ENCODE results near the gene MYO1D. TPM values are rescaled to one million over a fixed set of nuclear protein-coding genes. Genes with fewer than 3 reads are reported as not detected.

MYO1D gene
- polyA plus RNA-seq, 2 donors = 31.8 to 43.2 TPM

DNA sequence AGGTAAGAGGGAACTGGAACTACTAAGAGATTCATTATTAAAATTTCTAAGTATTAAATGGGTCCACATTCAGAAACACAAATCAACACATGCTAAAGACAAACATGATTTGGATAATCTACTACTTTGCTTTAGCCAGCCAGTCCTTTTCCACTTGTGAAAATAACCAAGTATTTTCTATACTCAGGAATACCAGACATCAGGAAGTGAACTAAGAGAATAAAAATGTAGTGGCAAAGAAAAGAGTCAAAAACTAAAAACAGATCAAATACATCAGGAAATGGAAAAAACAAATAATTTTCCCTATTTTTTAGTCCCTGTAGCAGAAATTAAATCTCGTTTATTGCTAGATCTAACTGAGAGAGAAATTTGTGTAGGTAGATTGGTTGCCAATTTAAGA lies 78.0 kb downstream of the MYO1D start:
- Histone ChIP-seq H3K4me3 (ENCODE audit: low read depth in 1 of 2, low read length in 2 of 2) (no peak overlapping the region), H3K36me3 (ENCODE audit: control insufficient read depth in 2 of 2, insufficient read depth in 2 of 2, low read length in 1 of 2) (no peaks in the 10 kb centered on the region), H3K4me1 (ENCODE audit: control insufficient read depth in 2 of 2, insufficient read depth in 2 of 2, low read length in 1 of 2) (no peaks in the 10 kb centered on the region), H3K27me3 (ENCODE audit: control insufficient read depth in 1 of 2, insufficient read depth in 2 of 2, low read length in 2 of 2) (no peaks in the 10 kb centered on the region), H3K27ac (ENCODE audit: low read depth in 2 of 2, low read length in 1 of 2) (no peak overlapping the region), H3K9me3 (ENCODE audit: control insufficient read depth in 2 of 2, insufficient read depth in 1 of 2, low read depth in 1 of 2, low read length in 1 of 2) (no peaks in the 10 kb centered on the region)
- WGBS, 2 donors = 74 to 81% methylated on average over 1 of the region's 1 CpG

DNA sequence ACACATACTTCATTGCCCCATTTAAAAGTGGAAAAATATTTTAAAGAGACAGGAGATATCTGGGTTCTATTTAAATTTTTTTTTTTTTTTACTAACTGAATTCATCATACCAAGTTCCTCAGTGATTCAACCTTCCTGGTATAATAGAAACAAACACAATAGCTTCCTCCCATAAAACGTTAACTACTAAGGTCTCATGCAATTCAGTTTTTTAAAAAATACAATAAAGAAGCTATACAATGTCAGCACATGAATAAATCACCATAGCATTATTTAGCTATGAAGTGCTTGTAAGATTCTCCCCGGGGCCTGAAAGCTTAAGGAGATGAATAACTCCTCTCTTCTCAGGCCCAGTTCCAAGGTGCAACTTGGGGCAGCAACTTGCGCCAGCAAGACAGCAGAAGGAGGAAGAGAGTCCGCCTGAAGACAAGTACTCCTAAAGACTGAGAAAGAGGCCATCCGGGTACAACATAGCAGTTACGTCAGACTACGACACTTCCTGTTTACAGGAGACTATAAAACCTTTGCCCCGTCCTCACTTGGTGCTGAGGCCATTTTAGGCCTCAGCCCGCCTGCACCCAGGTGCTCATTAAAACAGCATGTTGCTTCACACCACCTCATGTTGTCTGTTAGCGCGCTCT lies 81.5 kb downstream of the MYO1D start:
- WGBS, 2 donors = 70 to 77% methylated on average over 11 of the region's 11 CpGs
- H3K36me3 ChIP-seq (ENCODE audit: control insufficient read depth in 2 of 2, insufficient read depth in 2 of 2, low read length in 1 of 2) = no peaks in the 10 kb centered on the region
- no peak overlapping the region for H3K4me3 ChIP-seq (ENCODE audit: low read depth in 1 of 2, low read length in 2 of 2)
- H3K9me3 ChIP-seq (ENCODE audit: control insufficient read depth in 2 of 2, insufficient read depth in 1 of 2, low read depth in 1 of 2, low read length in 1 of 2) = no peaks in the 10 kb centered on the region
- H3K27me3 ChIP-seq (ENCODE audit: control insufficient read depth in 1 of 2, insufficient read depth in 2 of 2, low read length in 2 of 2) = no peaks in the 10 kb centered on the region
- peak overlapping the region in 1 of 2 donors; percentile 26 for H3K27ac ChIP-seq (ENCODE audit: low read depth in 2 of 2, low read length in 1 of 2)
- H3K4me1 ChIP-seq (ENCODE audit: control insufficient read depth in 2 of 2, insufficient read depth in 2 of 2, low read length in 1 of 2) = no peaks in the 10 kb centered on the region

DNA sequence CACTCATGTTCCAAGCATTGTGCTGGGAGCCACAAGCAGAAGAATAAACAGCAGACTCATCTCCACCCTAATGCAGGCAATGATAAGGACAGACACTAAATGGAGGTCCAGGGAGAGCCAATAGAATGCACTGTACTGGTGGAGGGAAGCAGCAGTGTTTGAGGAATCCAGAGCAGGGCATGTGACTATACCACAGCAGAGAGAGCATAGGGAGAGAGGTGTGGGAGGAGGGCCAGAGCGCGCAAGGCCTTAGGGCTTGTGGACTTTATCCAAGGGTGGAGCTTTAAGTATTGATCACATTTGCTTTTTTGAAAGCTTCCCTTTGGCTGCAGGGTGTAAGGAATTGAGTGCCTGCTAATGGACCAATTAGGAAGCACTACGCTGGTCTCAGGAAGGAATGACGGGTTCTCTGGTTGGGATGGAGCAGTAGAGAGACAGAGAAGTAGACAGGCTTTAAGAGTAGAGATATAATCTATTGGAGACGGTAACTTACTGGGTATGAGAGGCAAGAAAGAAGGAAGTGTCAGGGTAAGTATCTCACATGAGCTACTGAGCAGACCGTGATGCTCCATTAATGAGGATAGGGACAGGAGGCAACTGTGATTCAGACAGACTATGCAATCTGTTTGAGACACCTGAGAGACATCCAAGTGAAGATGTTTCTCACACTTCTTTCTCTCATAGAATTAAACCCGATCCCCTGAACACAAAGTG lies 82.2 kb downstream of the MYO1D start:
- no peaks in the 10 kb centered on the region for H3K9me3 ChIP-seq (ENCODE audit: control insufficient read depth in 2 of 2, insufficient read depth in 1 of 2, low read depth in 1 of 2, low read length in 1 of 2)
- no peaks in the 10 kb centered on the region for H3K4me1 ChIP-seq (ENCODE audit: control insufficient read depth in 2 of 2, insufficient read depth in 2 of 2, low read length in 1 of 2)
- H3K27ac ChIP-seq (ENCODE audit: low read depth in 2 of 2, low read length in 1 of 2) = peak overlapping the region in 1 of 2 donors; percentile 26
- WGBS, 2 donors = 70 to 82% methylated on average over 7 of the region's 7 CpGs
- H3K36me3 ChIP-seq (ENCODE audit: control insufficient read depth in 2 of 2, insufficient read depth in 2 of 2, low read length in 1 of 2) = no peaks in the 10 kb centered on the region
- H3K4me3 ChIP-seq (ENCODE audit: low read depth in 1 of 2, low read length in 2 of 2) = no peak overlapping the region
- no peaks in the 10 kb centered on the region for H3K27me3 ChIP-seq (ENCODE audit: control insufficient read depth in 1 of 2, insufficient read depth in 2 of 2, low read length in 2 of 2)

DNA sequence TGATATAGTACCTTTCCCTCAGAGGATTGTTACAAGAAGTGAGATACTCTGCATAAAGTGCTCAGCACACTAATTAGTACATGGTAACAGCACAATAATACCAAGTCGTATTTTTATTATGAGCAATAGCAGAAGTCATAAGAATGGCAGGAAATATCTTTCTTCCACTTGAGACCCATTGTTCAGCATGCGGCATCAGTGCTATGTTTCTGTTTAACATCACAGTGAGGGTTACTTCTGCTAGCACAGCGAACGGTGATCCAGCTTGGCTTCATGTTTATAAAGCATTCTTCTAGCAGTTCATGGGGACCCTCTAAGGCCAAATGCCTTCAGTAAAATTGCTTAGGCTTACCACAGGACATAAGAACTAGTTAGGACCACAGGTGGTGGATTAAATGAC lies 83.1 kb downstream of the MYO1D start:
- 75 to 81% methylated on average over 4 of the region's 4 CpGs for WGBS, 2 donors
- Histone ChIP-seq H3K27me3 (ENCODE audit: control insufficient read depth in 1 of 2, insufficient read depth in 2 of 2, low read length in 2 of 2) (no peaks in the 10 kb centered on the region), H3K4me1 (ENCODE audit: control insufficient read depth in 2 of 2, insufficient read depth in 2 of 2, low read length in 1 of 2) (no peaks in the 10 kb centered on the region), H3K9me3 (ENCODE audit: control insufficient read depth in 2 of 2, insufficient read depth in 1 of 2, low read depth in 1 of 2, low read length in 1 of 2) (no peaks in the 10 kb centered on the region), H3K27ac (ENCODE audit: low read depth in 2 of 2, low read length in 1 of 2) (no peak overlapping the region), H3K36me3 (ENCODE audit: control insufficient read depth in 2 of 2, insufficient read depth in 2 of 2, low read length in 1 of 2) (no peaks in the 10 kb centered on the region), H3K4me3 (ENCODE audit: low read depth in 1 of 2, low read length in 2 of 2) (no peak overlapping the region)

DNA sequence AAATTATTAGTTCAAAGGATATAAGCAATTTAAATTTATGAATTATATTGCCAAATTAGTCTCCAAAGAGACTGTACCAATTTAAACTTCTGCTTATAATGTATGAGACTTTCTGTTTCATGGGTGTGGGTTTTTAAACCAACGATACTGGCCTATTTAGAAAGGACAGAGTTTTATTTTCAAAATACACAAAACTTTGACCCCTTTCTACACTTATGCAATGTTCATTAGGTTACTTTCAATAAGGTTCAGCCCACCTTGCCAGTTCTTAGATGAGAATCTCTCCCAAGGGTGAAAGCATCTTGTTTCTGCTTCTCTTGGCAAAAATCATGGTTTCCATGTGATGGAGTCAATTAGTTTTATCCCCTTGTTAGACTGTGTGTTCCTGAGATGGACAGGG lies 84.7 kb downstream of the MYO1D start:
- H3K9me3 ChIP-seq (ENCODE audit: control insufficient read depth in 2 of 2, insufficient read depth in 1 of 2, low read depth in 1 of 2, low read length in 1 of 2) = no peaks in the 10 kb centered on the region
- H3K27me3 ChIP-seq (ENCODE audit: control insufficient read depth in 1 of 2, insufficient read depth in 2 of 2, low read length in 2 of 2) = no peaks in the 10 kb centered on the region
- H3K36me3 ChIP-seq (ENCODE audit: control insufficient read depth in 2 of 2, insufficient read depth in 2 of 2, low read length in 1 of 2) = no peaks in the 10 kb centered on the region
- no peak overlapping the region for H3K4me3 ChIP-seq (ENCODE audit: low read depth in 1 of 2, low read length in 2 of 2)
- 69 to 76% methylated on average over 1 of the region's 1 CpG for WGBS, 2 donors
- no peaks in the 10 kb centered on the region for H3K4me1 ChIP-seq (ENCODE audit: control insufficient read depth in 2 of 2, insufficient read depth in 2 of 2, low read length in 1 of 2)
- H3K27ac ChIP-seq (ENCODE audit: low read depth in 2 of 2, low read length in 1 of 2) = no peak overlapping the region

DNA sequence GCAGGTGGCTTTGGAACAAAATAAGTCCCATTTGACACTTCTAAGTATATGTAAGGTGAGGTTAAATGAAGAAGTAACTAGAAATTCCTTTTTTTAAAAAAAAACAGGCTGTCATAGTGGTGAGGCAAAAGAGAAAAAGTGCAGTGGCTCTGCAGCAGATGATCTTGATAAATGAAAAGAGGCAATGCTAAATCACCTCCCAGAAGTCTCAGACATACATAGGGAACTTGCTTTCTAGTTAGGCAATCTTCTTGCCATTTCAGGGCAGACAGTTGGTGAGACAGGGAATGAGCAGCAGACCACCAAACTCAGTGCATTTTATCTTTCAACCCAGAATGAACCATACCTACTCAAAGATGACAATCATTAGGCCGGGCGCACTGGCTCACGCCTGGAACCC lies 90.8 kb downstream of the MYO1D start:
- Histone ChIP-seq H3K4me1 (ENCODE audit: control insufficient read depth in 2 of 2, insufficient read depth in 2 of 2, low read length in 1 of 2) (no peaks in the 10 kb centered on the region), H3K9me3 (ENCODE audit: control insufficient read depth in 2 of 2, insufficient read depth in 1 of 2, low read depth in 1 of 2, low read length in 1 of 2) (no peaks in the 10 kb centered on the region), H3K27ac (ENCODE audit: low read depth in 2 of 2, low read length in 1 of 2) (no peak overlapping the region), H3K4me3 (ENCODE audit: low read depth in 1 of 2, low read length in 2 of 2) (no peak overlapping the region), H3K36me3 (ENCODE audit: control insufficient read depth in 2 of 2, insufficient read depth in 2 of 2, low read length in 1 of 2) (no peaks in the 10 kb centered on the region), H3K27me3 (ENCODE audit: control insufficient read depth in 1 of 2, insufficient read depth in 2 of 2, low read length in 2 of 2) (no peaks in the 10 kb centered on the region)
- 95 to 96% methylated on average over 3 of the region's 3 CpGs for WGBS, 2 donors

DNA sequence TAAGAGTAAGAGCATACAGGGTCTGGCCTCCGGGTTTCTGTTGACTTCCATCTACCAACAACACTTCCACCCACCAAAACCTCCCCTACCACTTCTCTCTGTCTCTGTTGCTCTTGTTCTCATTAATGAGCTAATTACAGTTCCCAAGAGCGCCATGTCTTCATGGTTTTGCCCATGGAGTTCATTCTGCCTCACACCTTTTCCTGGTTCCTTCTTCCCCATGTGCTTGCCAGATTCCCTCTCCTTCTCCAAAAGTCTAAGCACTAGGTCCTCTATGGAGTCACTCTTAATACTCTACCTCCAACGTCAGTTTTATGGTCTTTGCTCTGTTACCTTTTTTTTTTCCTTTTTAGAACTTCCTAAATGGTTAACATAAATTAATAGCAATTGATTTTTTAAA lies 92.8 kb downstream of the MYO1D start:
- no peaks in the 10 kb centered on the region for H3K9me3 ChIP-seq (ENCODE audit: control insufficient read depth in 2 of 2, insufficient read depth in 1 of 2, low read depth in 1 of 2, low read length in 1 of 2)
- WGBS, 2 donors = 77 to 80% methylated on average over 3 of the region's 3 CpGs
- no peak overlapping the region for H3K4me3 ChIP-seq (ENCODE audit: low read depth in 1 of 2, low read length in 2 of 2)
- H3K4me1 ChIP-seq (ENCODE audit: control insufficient read depth in 2 of 2, insufficient read depth in 2 of 2, low read length in 1 of 2) = no peaks in the 10 kb centered on the region
- H3K27me3 ChIP-seq (ENCODE audit: control insufficient read depth in 1 of 2, insufficient read depth in 2 of 2, low read length in 2 of 2) = no peaks in the 10 kb centered on the region
- no peak overlapping the region for H3K27ac ChIP-seq (ENCODE audit: low read depth in 2 of 2, low read length in 1 of 2)
- H3K36me3 ChIP-seq (ENCODE audit: control insufficient read depth in 2 of 2, insufficient read depth in 2 of 2, low read length in 1 of 2) = no peaks in the 10 kb centered on the region

DNA sequence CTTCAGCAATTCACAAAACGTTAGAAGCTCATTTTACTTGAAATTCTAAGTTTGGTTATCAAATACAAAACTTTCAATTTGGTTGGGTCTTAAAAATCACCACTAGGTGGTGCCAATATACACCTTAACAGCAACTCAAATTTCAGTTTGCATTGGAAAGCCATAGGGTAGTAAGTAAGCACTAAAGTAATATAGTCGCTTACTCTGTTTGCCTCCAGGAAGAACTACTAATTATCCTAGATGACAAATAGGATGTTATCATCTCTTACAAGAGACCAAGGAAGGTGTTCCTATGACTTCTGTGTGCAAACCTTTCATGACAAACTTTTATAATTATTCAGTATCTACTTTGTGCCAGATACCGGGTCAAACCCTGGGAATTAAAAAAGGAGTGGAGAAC lies 93.3 kb downstream of the MYO1D start:
- Histone ChIP-seq H3K27me3 (ENCODE audit: control insufficient read depth in 1 of 2, insufficient read depth in 2 of 2, low read length in 2 of 2) (no peaks in the 10 kb centered on the region), H3K27ac (ENCODE audit: low read depth in 2 of 2, low read length in 1 of 2) (no peak overlapping the region), H3K36me3 (ENCODE audit: control insufficient read depth in 2 of 2, insufficient read depth in 2 of 2, low read length in 1 of 2) (no peaks in the 10 kb centered on the region), H3K9me3 (ENCODE audit: control insufficient read depth in 2 of 2, insufficient read depth in 1 of 2, low read depth in 1 of 2, low read length in 1 of 2) (no peaks in the 10 kb centered on the region), H3K4me1 (ENCODE audit: control insufficient read depth in 2 of 2, insufficient read depth in 2 of 2, low read length in 1 of 2) (no peaks in the 10 kb centered on the region), H3K4me3 (ENCODE audit: low read depth in 1 of 2, low read length in 2 of 2) (no peak overlapping the region)
- 5 to 34% methylated on average over 3 of the region's 3 CpGs for WGBS, 2 donors

DNA sequence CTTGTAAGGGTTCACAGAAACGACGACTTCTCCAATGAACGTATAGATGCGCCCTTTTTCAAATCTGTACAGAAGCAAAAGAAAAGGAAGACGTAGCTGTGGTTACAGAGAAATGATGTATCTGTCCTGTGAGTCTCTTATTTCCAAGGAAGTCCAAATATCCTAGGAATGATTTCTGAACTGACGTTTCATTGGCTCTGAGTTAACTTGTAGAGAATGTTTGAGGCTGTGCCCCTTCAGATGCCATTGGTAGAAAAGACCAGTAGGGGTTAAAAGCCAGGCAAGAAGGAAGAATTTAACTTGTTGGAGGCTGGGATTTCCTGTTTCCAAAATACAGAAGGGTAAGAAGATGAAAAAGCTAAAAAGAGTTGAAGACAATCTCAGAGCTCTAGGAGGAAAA lies 96.2 kb downstream of the MYO1D start:
- WGBS, 2 donors = 87 to 88% methylated on average over 6 of the region's 6 CpGs
- no peak overlapping the region for H3K4me3 ChIP-seq (ENCODE audit: low read depth in 1 of 2, low read length in 2 of 2)
- no peak overlapping the region for H3K27ac ChIP-seq (ENCODE audit: low read depth in 2 of 2, low read length in 1 of 2)
- H3K27me3 ChIP-seq (ENCODE audit: control insufficient read depth in 1 of 2, insufficient read depth in 2 of 2, low read length in 2 of 2) = no peaks in the 10 kb centered on the region
- H3K9me3 ChIP-seq (ENCODE audit: control insufficient read depth in 2 of 2, insufficient read depth in 1 of 2, low read depth in 1 of 2, low read length in 1 of 2) = no peaks in the 10 kb centered on the region
- no peaks in the 10 kb centered on the region for H3K36me3 ChIP-seq (ENCODE audit: control insufficient read depth in 2 of 2, insufficient read depth in 2 of 2, low read length in 1 of 2)
- H3K4me1 ChIP-seq (ENCODE audit: control insufficient read depth in 2 of 2, insufficient read depth in 2 of 2, low read length in 1 of 2) = no peaks in the 10 kb centered on the region

DNA sequence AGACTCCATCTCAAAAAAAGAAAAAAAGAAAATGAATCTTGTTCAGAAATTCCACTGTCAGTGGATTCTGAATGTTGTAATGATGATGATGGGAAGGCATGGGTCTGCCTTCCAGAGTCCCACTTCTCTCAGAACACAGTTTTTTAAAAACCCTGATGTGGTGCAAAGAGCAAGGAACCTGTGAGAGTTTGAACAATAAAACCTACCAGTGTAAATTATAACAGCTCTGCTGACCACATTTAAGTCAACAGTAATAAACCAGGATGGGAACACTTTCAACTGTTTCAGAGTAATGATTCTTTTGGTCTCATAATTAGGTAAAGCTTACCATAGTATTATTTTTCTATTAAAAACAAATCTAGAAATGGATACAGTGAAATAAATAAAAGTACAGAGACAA lies 99.0 kb downstream of the MYO1D start:
- H3K27me3 ChIP-seq (ENCODE audit: control insufficient read depth in 1 of 2, insufficient read depth in 2 of 2, low read length in 2 of 2) = no peaks in the 10 kb centered on the region
- H3K4me1 ChIP-seq (ENCODE audit: control insufficient read depth in 2 of 2, insufficient read depth in 2 of 2, low read length in 1 of 2) = no peaks in the 10 kb centered on the region
- no peaks in the 10 kb centered on the region for H3K36me3 ChIP-seq (ENCODE audit: control insufficient read depth in 2 of 2, insufficient read depth in 2 of 2, low read length in 1 of 2)
- no peak overlapping the region for H3K27ac ChIP-seq (ENCODE audit: low read depth in 2 of 2, low read length in 1 of 2)
- H3K4me3 ChIP-seq (ENCODE audit: low read depth in 1 of 2, low read length in 2 of 2) = no peak overlapping the region
- no peaks in the 10 kb centered on the region for H3K9me3 ChIP-seq (ENCODE audit: control insufficient read depth in 2 of 2, insufficient read depth in 1 of 2, low read depth in 1 of 2, low read length in 1 of 2)
